ENCODE measurements around the gene KLF6.

KLF6 gene

DNA sequence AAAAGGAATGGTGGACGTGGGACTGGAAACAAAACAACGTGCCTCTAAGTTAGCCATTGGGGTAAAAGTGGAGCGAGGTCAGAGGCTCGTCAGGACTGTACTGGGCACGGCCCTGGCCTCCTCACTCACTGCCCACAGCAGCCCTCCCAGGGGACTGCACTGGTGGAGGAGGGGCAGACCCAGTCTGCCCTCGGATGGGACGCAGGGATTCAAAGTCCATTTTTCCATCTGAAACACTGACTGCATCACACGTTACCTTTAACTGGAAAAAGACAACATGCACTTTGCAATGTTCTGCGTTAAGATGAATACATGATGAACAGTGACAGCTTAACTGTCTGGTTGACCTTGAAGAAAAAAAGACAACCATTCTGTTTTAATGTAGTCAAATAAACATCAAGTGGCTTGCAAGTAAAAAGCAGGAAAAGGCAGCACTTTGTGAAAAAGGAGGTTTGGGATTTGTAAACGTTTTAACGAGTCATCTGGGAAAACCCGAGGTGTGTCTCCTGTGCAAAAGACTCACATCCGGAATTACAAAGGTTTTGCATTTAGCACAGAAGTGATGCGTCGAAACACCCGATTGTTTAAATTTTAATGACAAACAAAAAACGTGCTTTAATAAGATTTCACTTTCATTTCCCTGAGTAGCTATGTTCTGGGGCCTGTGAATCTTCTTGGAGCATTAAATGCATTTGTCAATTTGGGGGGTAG is 18.8 kb downstream of the KLF6 start:
- DNase-seq (ENCODE audit: low read depth) = no peak
- H3K4me3 ChIP-seq (ENCODE audit: low read depth, low read length) = no peak overlapping the region
- TF ChIP-seq, protein P1, sequence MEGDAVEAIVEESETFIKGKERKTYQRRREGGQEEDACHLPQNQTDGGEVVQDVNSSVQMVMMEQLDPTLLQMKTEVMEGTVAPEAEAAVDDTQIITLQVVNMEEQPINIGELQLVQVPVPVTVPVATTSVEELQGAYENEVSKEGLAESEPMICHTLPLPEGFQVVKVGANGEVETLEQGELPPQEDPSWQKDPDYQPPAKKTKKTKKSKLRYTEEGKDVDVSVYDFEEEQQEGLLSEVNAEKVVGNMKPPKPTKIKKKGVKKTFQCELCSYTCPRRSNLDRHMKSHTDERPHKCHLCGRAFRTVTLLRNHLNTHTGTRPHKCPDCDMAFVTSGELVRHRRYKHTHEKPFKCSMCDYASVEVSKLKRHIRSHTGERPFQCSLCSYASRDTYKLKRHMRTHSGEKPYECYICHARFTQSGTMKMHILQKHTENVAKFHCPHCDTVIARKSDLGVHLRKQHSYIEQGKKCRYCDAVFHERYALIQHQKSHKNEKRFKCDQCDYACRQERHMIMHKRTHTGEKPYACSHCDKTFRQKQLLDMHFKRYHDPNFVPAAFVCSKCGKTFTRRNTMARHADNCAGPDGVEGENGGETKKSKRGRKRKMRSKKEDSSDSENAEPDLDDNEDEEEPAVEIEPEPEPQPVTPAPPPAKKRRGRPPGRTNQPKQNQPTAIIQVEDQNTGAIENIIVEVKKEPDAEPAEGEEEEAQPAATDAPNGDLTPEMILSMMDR (IDR thresholded peaks at IDR 0.05; ENCODE audit: insufficient read depth, low read depth, low read length, missing control alignments) = no peak

DNA sequence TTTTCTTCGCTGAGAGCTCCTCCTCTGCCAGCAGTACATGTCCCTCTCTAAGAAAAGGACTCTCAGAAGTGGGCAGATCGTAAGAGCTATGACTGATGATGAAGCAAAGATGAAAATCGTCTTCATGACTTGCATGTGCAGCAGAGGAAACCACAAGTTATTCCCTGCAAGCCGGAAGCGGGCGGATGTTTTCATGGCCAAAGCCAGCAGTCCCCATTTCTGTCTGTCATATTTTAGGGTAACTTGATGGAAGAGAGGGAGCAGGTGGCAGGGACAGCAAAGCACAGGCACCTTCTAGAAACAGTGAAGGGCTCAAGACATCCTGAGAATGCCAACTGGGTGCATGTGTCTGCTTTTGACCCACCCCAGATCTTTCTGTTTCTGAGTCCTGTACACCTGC is 19.9 kb downstream of the KLF6 start:
- no peak overlapping the region for H3K4me3 ChIP-seq (ENCODE audit: low read depth, low read length)
- TF ChIP-seq, protein P1 (IDR thresholded peaks at IDR 0.05; ENCODE audit: insufficient read depth, low read depth, low read length, missing control alignments) = no peak
- peak; percentile 46 for DNase-seq (ENCODE audit: low read depth)

DNA sequence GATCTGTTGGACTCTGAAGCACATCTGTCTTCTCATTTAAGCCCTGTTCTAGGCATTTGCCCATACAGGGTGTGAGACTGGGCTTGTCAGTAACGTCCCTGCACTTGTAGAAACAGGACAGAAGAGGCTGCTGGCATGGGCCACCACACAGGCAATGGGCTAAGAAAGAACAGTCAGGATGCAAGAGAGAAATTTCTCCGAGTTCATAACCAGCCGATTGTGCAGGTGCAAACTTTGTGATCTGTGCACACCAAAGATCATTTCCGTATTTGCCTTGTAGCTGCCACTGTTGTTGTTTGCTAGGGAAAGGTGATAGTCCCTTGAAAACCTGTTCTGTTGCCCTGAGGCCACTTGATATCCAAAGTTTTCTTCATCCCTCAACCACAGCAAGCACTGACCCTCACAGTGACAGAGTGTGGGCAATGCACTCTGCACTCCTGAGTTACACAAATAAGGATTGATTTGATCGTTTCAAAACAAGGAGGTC is 20.3 kb downstream of the KLF6 start:
- TF ChIP-seq, protein P1 (IDR thresholded peaks at IDR 0.05; ENCODE audit: insufficient read depth, low read depth, low read length, missing control alignments) = no peak
- DNase-seq (ENCODE audit: low read depth) = no peak
- H3K4me3 ChIP-seq (ENCODE audit: low read depth, low read length) = no peak overlapping the region

DNA sequence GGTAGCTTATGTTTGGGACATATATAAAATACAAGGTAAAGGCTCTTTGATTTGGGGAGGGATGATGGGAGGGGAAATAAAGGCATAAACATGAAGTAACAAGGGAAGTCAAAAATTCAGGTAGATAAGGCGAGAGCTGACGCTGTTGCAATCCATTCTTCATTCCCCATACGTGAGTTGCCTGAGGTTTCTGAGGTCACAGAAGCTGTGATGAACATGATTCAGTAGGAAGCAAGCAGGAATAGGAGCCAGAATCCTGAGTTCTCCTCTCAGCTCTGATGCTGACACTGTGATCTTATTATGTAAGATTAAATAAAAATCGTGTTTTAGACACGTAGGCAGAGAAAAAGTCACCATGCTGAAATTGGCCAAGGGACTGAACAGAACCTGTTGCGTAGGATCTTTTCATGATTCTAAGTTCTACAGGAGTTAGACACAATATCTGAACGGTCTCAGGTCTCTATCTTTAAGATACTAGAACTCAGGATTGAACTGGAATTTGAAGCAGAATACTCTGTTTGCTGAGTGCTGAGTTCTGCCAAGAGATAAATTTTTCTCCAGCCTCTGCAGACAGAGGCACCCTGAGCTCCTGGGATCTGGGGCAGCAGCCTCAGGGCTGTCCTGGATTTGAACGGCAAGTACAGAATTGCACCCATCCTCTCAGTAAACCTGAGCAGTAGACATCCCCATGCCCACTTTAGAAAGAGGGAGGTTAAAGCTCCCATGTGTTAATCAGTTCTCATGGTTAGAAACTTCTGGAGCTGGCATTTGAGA is 21.0 kb downstream of the KLF6 start:
- DNase-seq (ENCODE audit: low read depth) = no peak
- TF ChIP-seq, protein P1 (IDR thresholded peaks at IDR 0.05; ENCODE audit: insufficient read depth, low read depth, low read length, missing control alignments) = no peak
- H3K4me3 ChIP-seq (ENCODE audit: low read depth, low read length) = no peak overlapping the region

- no peak for DNase-seq (ENCODE audit: low read depth)
- TF ChIP-seq, protein P1 (IDR thresholded peaks at IDR 0.05; ENCODE audit: insufficient read depth, low read depth, low read length, missing control alignments) = no peak
- no peak overlapping the region for H3K4me3 ChIP-seq (ENCODE audit: low read depth, low read length)
These were observed 22.0 kb downstream of the KLF6 start for GRCh38 chr10:3763035-3763456.

DNA sequence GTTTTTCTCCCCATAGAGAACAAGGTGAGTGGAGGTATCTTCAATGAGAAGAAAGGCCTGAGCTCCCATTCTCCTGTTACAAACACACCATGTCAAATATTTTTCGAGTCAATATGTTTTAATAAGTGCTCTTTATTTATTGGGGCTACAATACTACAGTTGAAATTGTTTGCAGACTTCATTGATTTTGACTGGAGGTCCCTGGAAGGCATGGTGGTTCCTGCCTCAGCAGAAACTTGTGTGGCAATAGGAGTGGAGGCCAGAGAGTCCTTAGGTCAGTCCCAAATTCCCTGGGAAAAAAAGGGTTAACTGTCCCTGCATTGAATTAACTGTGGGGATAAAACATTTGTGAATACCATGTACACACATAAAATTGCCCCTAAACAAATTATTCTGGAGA is 22.7 kb downstream of the KLF6 start:
- DNase-seq (ENCODE audit: low read depth) = no peak
- TF ChIP-seq, protein P1 (IDR thresholded peaks at IDR 0.05; ENCODE audit: insufficient read depth, low read depth, low read length, missing control alignments) = no peak
- H3K4me3 ChIP-seq (ENCODE audit: low read depth, low read length) = no peak overlapping the region

Data from GM12865 (cell line).